GM06990 (cell line): Measurements from ENCODE around the gene NPR2.

Experiments
- DNase-seq: peaks from one replicate; pipeline ENCODE4 v3.0.0-alpha.2; 2011; ENCODE audit not compliant: insufficient read length; ENCODE audit errors: extremely low read depth
- H3K27me3 ChIP-seq: replicated peaks from 2 replicates; pipeline ENCODE4 v1.6.0; 2011; ENCODE audit warnings: low read length; ENCODE audit not compliant: control insufficient read depth, insufficient read depth
- H3K36me3 ChIP-seq: 2 replicates; pipeline ENCODE4 v1.5.1; 2011; ENCODE audit warnings: low read length; ENCODE audit not compliant: control insufficient read depth, insufficient read depth
- H3K4me3 ChIP-seq: replicated peaks from 2 replicates; pipeline ENCODE4 v1.5.1; 2011; ENCODE audit warnings: low read depth, mild to moderate bottlenecking, control low read depth, low read length
- CTCF ChIP-seq: IDR thresholded peaks from 2 replicates; pipeline ENCODE4 v1.5.1; 2011; ENCODE audit warnings: low read length, control low read depth, mild to moderate bottlenecking, inconsistent platforms; ENCODE audit not compliant: insufficient read depth, poor library complexity, severe bottlenecking

Gene NPR2

GRCh38 chr9:35791297-35791921 is at the start of gene NPR2:
TSS of gene NPR2 (plus strand) at chr9:35791591. CDS start at chr9:35792409, 818 bp downstream.
- Histone ChIP-seq H3K36me3 (peaks cover 5% of the 10 kb centered on the region), H3K27me3 (no peaks in the 10 kb centered on the region), H3K4me3 (no peak within 1 kb of the TSS)
- TF ChIP-seq CTCF: no peak
- no peak for DNase-seq

GRCh38 chr9:35741740-35742139 is 49.7 kb upstream of the NPR2 start:
- no peak for TF ChIP-seq CTCF
- no peak for DNase-seq
- peaks cover 43% of the 10 kb centered on the region for H3K36me3 ChIP-seq
- H3K4me3 ChIP-seq: no peak overlapping the region
- no peaks in the 10 kb centered on the region for H3K27me3 ChIP-seq

DNA sequence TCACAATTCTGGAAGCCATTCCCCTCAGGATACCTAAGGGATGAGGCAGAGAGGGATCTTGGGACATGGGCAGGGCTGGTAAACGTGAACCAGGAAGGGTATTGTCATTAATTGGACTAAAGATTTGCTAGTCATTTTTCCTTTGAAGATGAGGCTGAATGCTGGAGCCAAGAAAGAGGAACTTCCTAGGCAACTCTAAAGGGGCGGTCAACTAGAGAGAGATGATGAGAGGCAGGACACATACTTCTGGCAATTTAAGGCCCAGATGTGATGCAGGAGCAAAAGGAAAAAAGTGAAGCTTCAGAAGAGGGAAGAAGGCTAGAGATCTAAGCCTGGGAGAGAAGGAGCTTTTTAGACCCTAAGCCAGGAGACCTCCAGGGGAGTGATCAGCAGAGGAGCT is 47.9 kb upstream of the NPR2 start:
- no peak for TF ChIP-seq CTCF
- Histone ChIP-seq H3K4me3 (no peak overlapping the region), H3K27me3 (no peaks in the 10 kb centered on the region), H3K36me3 (peaks cover 33% of the 10 kb centered on the region)
- no peak for DNase-seq

DNA sequence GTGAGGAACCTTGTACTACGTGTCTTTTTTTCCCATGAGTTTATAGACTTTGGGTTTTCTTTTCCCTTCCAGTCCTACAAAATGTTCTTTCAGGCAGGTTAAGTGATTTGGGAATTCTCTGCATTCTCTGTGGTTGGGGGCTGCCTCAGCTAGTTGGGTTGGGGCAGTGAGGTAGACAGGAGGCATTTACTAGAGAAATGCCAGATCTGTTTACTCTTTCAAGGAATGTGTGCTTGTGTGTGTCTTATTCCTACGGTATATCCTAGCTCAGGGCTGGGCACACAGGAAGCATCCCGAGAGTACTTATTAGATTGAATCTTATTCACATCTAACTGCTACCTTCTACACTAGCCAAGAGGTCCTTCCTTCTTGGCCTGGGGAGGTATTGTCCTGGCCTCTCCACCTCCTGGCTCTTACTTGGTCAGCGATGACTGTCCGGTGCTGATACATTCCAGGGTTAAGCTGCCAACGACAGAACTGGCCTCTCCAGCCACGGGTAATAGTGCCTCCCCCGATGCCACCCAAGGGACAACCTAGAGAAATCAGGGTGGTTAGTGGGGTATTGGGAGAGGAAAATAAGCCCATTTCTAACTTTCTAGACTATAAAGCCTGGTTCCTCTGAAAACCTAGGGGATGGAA is 47.4 kb upstream of the NPR2 start:
- Histone ChIP-seq H3K36me3 (peaks cover 31% of the 10 kb centered on the region), H3K27me3 (no peaks in the 10 kb centered on the region), H3K4me3 (no peak overlapping the region)
- TF ChIP-seq CTCF: no peak
- no peak for DNase-seq

DNA sequence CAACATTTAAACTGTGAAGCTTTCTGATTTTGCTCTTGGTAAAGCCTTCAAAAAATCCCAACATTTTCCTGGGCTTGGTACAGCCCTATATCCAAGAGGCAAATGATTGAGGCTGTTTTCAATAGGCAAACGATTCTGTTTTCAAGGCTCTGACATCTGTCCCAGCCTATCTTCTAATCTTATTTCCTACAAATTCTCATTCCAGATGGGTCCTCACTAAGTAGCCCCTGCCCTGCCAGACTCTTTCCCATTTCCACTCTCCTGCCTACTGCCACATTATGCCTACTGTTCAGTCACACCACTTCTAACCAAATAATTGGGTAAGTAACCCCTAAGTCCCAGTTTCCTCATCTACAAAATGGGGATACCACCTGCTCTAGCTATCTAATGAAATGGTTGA is 45.8 kb upstream of the NPR2 start:
- Histone ChIP-seq H3K4me3 (no peak overlapping the region; the same call in 1 of the 2 replicates), H3K27me3 (no peaks in the 10 kb centered on the region), H3K36me3 (peaks cover 20% of the 10 kb centered on the region)
- no peak for DNase-seq
- TF ChIP-seq CTCF: no peak

DNA sequence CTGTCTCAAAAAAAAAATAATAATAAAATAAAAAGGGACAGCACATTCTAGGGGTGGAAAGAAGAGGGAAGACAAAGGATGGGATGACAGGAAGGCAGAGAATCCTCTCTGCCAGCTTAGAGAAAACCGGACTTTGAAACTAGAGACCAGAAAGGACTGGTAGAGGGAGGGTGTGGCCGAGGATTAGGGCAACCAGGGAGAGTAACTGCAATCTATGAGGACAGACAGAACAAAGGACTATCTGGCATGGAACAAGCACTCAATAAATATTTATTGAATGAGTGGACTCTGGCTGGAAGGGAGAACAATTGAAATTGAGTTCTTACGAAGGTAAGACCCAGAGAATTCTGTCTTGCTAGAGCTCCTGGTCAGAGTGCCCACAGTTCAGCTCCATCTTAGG is 44.8 kb upstream of the NPR2 start:
- no peak for DNase-seq
- H3K36me3 ChIP-seq: peaks cover 18% of the 10 kb centered on the region
- TF ChIP-seq CTCF: no peak
- H3K4me3 ChIP-seq: peak overlapping the region; percentile 59
- H3K27me3 ChIP-seq: no peaks in the 10 kb centered on the region
